Measurements from ENCODE around the gene AGAP5. TPM values are rescaled to one million over a fixed set of nuclear protein-coding genes. Genes with fewer than 3 reads are reported as not detected.

The AGAP5 gene
- 2.6 and 2.7 TPM in 2 replicates for total RNA-seq

GRCh38 chr10:73697675-73698159 lies at the start of gene AGAP5:
Gene AGAP5, minus strand, starts transcription at chr10:73698109. Its CDS starts 354 bp downstream, at chr10:73697755.

DNA sequence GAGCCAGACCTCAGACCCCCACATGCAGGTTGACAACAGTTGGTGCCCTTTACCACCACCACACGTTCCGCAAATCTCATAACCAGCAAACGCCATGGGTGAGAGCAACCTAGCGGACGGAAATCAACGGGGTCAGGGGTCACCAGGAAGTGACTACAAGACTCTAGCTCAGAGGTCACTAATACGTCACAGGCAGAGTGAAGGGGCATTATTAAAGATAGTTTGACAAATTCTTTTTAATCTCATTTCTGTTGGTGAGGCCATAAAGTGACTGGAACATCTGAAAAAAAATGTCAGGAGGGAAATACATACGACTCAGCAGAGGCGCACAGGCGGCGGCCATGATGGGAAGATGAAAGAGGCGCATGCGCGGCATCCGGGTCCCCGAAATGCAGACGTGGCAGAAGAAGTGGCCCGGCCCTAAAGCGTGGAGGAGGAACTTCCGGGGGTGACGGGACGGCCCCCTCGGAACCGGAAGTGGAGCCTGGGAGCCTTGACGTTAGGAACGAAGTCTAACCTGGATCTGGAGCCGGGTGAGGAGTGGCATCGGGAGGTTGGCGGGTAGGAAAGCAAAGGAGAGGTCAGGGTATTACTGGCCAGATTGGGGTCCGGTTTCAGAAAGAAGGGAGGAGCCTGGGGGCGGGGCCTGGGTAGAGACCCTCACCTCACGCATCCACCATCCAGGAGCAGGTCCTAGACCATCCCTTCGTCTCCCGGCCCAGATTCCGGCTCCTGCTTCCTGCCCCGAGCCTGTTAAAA lies 46.2 kb upstream of the AGAP5 start, which contains the start of gene SEC24C:
Gene SEC24C (plus strand): TSS at position 468 of the 759 bp plus-strand sequence. CDS start 2,461 bp downstream, outside the sequence.

DNA sequence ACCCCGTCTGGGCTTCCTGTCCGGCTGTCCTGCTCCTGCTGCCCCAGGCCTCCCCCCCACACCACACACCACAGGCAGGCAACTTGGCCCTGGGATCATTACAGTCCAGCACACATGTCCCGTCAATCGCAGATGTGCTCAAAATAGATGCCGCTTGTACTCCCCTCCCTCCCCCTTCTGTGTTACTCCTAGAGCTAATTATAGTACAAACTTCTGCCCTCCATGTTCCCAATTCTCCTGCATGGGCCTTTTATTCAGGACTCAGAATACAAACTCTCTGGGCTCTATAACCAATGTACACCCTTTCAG lies 42.0 kb downstream of the AGAP5 start, which contains the start of gene SYNPO2L:
Gene SYNPO2L (minus strand): TSS at position 40 of the 309 bp plus-strand sequence. CDS start 107 bp downstream, outside the sequence.

DNA sequence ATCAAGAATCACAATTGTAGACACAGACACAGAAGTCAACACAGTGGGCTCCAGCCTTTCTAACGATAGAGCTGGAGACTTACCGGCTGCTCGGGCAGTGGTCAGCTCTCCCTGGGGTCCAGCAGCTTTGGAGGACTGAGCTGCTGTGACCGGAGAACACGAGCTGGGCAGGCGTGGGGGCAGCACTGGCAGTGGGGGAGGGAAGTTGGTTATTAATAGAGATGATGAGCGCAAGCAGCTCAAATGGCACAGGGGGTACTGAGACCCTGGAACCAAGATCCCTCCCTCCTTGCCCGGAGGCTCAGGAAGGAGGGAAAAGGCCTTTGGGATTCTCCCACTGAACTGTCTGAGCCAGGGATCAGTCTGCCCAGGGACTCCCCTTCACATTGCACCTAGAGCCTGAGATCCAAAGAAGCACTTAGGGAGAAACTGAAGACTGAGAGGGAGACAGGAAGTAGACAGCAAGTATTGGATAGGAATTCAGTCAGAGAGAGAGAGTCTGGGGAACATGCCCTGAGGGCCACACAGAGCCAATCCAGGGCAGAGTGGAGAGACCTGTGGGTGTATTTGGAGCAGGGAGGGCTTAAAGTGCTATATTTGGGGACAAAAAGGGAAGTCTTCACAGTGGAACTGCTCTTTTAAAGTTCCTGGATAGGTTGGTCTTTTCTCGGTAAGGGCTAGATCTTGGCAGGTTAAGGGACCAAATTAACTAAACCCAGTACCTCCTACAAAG lies 56.4 kb downstream of the AGAP5 start, which contains the start of gene MYOZ1:
Gene MYOZ1 (minus strand): TSS at position 147 of the 733 bp plus-strand sequence. CDS start 1,457 bp downstream, outside the sequence.

Other genes with a start within 250 kb of the AGAP5 start
- 22.9 and 32.0 TPM in 2 replicates for gene PPP3CB, start 202.1 kb downstream of the AGAP5 start, total RNA-seq
- gene USP54, start 106.8 kb downstream of the AGAP5 start, total RNA-seq, result 7.0 and 8.2 TPM in 2 replicates
- gene MYOZ1, start 56.6 kb downstream of the AGAP5 start, total RNA-seq, result 0.06 TPM in 1 of 2 replicates, not detected in the other
- under 0.01 TPM in 1 of 2 replicates, not detected in the other for gene SYNPO2L, start 42.1 kb downstream of the AGAP5 start, total RNA-seq
- gene SEC24C, start 46.3 kb upstream of the AGAP5 start, total RNA-seq, result 73.2 and 81.0 TPM in 2 replicates
- 21.7 and 24.0 TPM in 2 replicates for gene CHCHD1, start 83.9 kb upstream of the AGAP5 start, total RNA-seq
- 45.9 and 48.9 TPM in 2 replicates for gene ZSWIM8, start 87.5 kb upstream of the AGAP5 start, total RNA-seq
- gene NDST2, start 113.5 kb upstream of the AGAP5 start, total RNA-seq, result 9.2 and 16.4 TPM in 2 replicates
- gene CAMK2G, start 176.4 kb upstream of the AGAP5 start, total RNA-seq, result 22.6 and 25.7 TPM in 2 replicates
- 37.4 and 45.2 TPM in 2 replicates for gene PLAU, start 213.0 kb upstream of the AGAP5 start, total RNA-seq